GM10248 (cell line): ENCODE data around the gene FAM83C.
"Not testable (repeated sequence)": the region's sequence is repeated elsewhere in the genome, so short reads cannot be mapped to it uniquely, and the experiment has no call there.

Experiments
- CTCF ChIA-PET: fragments of 300-600 bp; sonication (Branson Sonifier 250); formaldehyde crosslinking; extraction: SDS; loops from one replicate; lab custom pipeline; 2021; ENCODE audit warnings: antibody characterized with exemption; lab: Yijun Ruan, JAX
- POLR2A ChIA-PET: fragments of 350-650 bp; sonication (Branson Sonifier 250); formaldehyde crosslinking; extraction: SDS; loops from one replicate; lab custom pipeline; 2020; ENCODE audit warnings: antibody characterized with exemption; lab: Yijun Ruan, JAX
- DNase-seq: peaks from one replicate; pipeline ENCODE4 v3.0.0; 2012; ENCODE audit errors: extremely low spot score
- TF ChIP-seq, protein P1 (sequence below): IDR thresholded peaks from 2 replicates; pipeline ENCODE4 v1.5.1; 2012; ENCODE audit warnings: mild to moderate bottlenecking, low read depth; ENCODE audit errors: extremely low read depth, missing control alignments, control extremely low read depth

FAM83C gene

GRCh38 chr20:35267092-35267491 lies 25.1 kb downstream of the FAM83C start:
- TF ChIP-seq, protein P1, sequence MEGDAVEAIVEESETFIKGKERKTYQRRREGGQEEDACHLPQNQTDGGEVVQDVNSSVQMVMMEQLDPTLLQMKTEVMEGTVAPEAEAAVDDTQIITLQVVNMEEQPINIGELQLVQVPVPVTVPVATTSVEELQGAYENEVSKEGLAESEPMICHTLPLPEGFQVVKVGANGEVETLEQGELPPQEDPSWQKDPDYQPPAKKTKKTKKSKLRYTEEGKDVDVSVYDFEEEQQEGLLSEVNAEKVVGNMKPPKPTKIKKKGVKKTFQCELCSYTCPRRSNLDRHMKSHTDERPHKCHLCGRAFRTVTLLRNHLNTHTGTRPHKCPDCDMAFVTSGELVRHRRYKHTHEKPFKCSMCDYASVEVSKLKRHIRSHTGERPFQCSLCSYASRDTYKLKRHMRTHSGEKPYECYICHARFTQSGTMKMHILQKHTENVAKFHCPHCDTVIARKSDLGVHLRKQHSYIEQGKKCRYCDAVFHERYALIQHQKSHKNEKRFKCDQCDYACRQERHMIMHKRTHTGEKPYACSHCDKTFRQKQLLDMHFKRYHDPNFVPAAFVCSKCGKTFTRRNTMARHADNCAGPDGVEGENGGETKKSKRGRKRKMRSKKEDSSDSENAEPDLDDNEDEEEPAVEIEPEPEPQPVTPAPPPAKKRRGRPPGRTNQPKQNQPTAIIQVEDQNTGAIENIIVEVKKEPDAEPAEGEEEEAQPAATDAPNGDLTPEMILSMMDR: no peak
- CTCF ChIA-PET: interaction anchor here (0.8 to 1.9 kb wide), 3 partner anchors 10 to 122 kb away, joined by 3 to 6 read pairs (median 4); no protein-coding TSS in a partner anchor
- POLR2A ChIA-PET: no interaction called here
- no peak for DNase-seq

DNA sequence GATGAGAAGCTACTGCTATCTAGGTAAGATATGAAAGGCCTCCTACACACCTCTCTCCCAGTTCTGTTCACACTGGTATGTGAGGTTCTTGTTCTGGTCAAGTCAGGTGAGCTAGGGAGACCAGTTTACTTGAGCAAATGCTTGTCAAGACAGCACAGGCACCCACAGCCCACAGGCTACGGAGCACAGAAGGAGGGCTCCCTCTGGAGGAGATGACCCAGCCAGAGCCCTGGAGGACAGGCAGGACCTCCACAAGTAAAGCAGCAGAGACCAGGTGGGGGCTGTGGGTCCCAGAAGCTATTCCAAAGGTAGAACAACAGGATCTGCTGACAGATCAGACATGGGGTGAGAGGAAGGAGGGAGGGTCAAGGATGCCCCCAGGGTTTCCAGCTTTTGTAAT lies 27.5 kb downstream of the FAM83C start:
- ChIA-PET POLR2A (interaction anchor here (0.6 kb wide), 1 partner anchor 263 kb away, joined by 6 read pairs; no protein-coding TSS in a partner anchor), CTCF (interaction anchor here (0.9 to 1.6 kb wide), 3 partner anchors 11 to 183 kb away, joined by 3 to 4 read pairs (median 3); no protein-coding TSS in a partner anchor)
- DNase-seq: no peak
- TF ChIP-seq, protein P1: peak; percentile 5

GRCh38 chr20:35263532-35264341 lies 28.5 kb downstream of the FAM83C start:
- ChIA-PET CTCF (no interaction called here), POLR2A (no interaction called here)
- no peak for DNase-seq
- TF ChIP-seq, protein P1: no peak

DNA sequence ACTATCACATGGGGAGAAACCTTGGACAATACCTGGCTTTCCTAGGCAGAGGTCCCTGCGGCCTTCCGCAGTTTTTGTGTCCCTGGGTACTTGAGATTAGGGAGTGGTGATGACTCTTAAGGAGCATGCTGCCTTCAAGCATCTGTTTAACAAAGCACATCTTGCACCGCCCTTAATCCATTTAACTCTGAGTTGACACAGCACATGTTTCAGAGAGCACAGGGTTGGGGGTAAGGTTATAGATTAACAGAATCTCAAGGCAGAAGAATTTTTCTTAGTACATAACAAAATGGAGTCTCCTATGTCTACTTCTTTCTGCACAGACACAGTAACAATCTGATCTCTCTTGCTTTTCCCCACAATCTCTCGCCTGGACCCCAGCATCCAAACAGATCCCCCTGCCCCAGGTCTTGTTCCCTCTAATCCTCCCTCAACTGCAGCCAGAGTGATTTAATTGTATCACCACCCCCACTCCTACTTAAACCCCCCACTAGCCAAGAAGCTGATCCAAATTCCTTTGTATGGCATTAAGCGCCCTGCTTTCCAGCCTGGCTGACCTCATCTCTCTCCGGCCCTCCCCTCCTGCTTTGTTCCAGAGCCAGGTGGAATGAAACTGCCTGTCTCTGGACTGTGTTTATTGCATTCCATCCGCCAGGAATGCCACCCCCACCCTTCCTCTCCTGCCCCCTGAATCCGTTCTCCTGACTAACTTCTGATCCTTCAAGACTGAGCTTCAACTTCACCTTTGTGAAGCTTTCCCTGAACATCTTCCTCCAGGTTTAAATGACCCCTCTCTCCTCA lies 29.3 kb downstream of the FAM83C start:
- CTCF ChIA-PET: not testable (repeated sequence)

GRCh38 chr20:35262321-35262720 lies 29.9 kb downstream of the FAM83C start:
- POLR2A ChIA-PET, CTCF ChIA-PET: not testable (repeated sequence)

More for the DNA sequence above, 29.3 kb downstream of the FAM83C start:
- POLR2A ChIA-PET, DNase-seq: not testable (repeated sequence)

GRCh38 chr20:35260426-35260825 lies 31.8 kb downstream of the FAM83C start:
- TF ChIP-seq, protein P1: no peak
- ChIA-PET POLR2A (no interaction called here), CTCF (interaction anchor here (2.9 kb wide), 1 partner anchor 9 kb away, joined by 17 read pairs; no protein-coding TSS in a partner anchor)
- DNase-seq: no peak

More at GRCh38 chr20:35262321-35262720, 29.9 kb downstream of the FAM83C start:
- not testable (repeated sequence) for DNase-seq

DNA sequence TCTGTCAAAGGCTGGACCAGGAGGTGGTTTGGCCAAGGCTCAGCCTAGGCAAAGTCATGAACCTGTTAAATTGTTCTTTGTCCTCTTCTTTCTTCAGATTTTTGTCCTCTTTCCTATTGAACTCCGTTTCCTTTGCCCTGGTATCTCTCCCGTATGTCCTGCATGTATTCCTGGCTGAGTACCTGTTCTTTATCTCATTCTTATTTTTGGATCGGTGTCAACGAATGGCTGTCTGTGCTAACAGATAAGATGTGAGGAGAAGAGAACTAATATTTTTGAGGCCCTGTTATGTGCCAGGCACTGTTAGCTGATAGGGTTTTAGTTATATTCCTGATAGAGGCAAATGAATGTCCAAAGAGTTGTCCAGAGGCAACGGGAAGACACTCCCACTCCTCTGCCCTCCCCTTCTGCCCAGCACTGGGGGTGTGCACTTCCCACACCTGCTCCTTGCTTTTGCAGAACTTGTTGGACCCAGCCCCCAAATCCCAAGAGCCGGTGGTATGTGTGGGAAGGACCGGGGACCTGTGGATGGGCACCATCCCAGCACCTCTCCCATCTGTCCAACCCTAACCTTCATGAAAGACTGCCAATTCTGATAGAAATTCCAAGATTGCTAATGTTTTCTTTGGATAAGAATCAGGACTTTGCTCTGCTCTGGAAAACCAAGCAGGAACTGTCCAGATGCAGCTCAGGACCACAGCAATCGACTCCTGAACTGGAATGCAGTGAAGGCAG lies 34.9 kb downstream of the FAM83C start:
- TF ChIP-seq, protein P1: no peak
- CTCF ChIA-PET: no interaction called here
- DNase-seq: no peak
- POLR2A ChIA-PET: no interaction called here
